SJCRH30 (cell line): ENCODE measurements around the gene BSPRY. TPM values are rescaled to one million over a fixed set of nuclear protein-coding genes. Genes with fewer than 3 reads are reported as not detected.
"Not testable (repeated sequence)": the region's sequence is repeated elsewhere in the genome, so short reads cannot be mapped to it uniquely, and the experiment has no call there.

Source experiments
- DNase-seq, 2 experiments: peaks; one replicate each; pipeline ENCODE4 v3.0.0-alpha.2; 2015 to 2020
- H3K27ac ChIP-seq: fragments of 250-450 bp; sonication (Bioruptor Pico); 2 replicates; pipeline ENCODE4 v1.5.1; 2020; ENCODE audit warnings: mild to moderate bottlenecking, moderate library complexity
- H3K27me3 ChIP-seq: fragments of 250-450 bp; sonication (Bioruptor Pico); 2 replicates; pipeline ENCODE4 v1.5.1; 2020; ENCODE audit warnings: mild to moderate bottlenecking, moderate library complexity
- H3K36me3 ChIP-seq: fragments of 250-450 bp; sonication (Bioruptor Pico); 2 replicates; pipeline ENCODE4 v1.5.1; 2020; ENCODE audit warnings: mild to moderate bottlenecking, moderate library complexity
- H3K4me1 ChIP-seq: fragments of 250-450 bp; sonication (Bioruptor Pico); 2 replicates; pipeline ENCODE4 v1.5.1; 2020; ENCODE audit warnings: mild to moderate bottlenecking, moderate library complexity
- H3K4me3 ChIP-seq: fragments of 250-450 bp; sonication (Bioruptor Pico); 2 replicates; pipeline ENCODE4 v1.5.1; 2020; ENCODE audit warnings: mild to moderate bottlenecking, moderate library complexity
- H3K9me3 ChIP-seq: fragments of 250-450 bp; sonication (Bioruptor Pico); replicated peaks from 2 replicates; pipeline ENCODE4 v1.5.1; 2020; ENCODE audit warnings: mild to moderate bottlenecking, moderate library complexity
- total RNA-seq: library from RNA; depleted of rRNA; stranded (reverse); fragments of >200 nt; shearing (Covaris generic); gene quantifications from 2 replicates; pipeline ENCODE4 v1.2.3, GENCODE V29; 2014

Gene BSPRY
- total RNA-seq, 1 experiment from 2014 or later: 0.10 TPM

DNA sequence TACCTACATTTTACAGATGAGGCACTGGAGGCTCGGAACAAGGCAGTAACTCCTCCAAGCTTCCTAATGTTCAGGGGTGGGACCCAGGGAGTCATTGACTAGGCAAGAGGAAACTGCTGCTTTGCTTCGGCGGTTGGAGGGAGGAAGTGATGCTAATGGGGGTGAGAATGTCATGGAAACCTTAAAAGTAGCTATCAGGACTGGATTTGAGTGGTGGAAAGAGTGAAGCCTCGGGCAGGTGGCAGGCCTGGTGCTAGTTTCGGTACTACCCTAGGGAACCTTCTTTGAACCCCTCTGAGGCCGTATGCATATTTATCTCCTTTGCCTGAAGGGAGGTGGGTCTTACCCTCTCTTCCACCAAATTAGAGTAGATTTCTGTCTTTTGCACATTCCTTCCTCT, 1.6 kb downstream of the BSPRY start:
- Histone ChIP-seq H3K4me1 (peaks cover 10% of the 10 kb centered on the region), H3K36me3 (no peaks in the 10 kb centered on the region), H3K27ac (no peak overlapping the region), H3K27me3 (peaks cover 10% of the 10 kb centered on the region; the same call in 1 of the 2 replicates), H3K9me3 (no peaks in the 10 kb centered on the region), H3K4me3 (no peak overlapping the region)
- no peak for DNase-seq

DNA sequence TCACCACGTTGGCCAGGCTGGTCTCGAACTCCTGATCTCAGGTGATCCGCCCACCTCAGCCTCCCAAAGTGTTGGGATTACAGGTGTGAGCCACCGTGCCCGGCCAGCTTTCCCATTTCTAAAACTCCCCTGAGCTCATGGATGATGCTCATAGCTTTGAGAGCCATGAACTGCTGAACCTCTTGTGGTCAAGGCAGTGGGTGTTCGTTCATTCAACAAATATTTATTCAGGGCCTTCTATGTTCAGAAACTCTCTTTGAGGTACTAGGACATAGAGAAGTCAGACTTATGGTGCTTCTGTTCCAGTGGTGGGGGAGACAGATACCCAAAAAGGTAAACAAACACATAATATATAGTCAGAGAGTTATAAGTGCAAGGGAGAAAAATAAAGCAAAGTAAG, 2.7 kb downstream of the BSPRY start:
- no peak overlapping the region for H3K27ac ChIP-seq
- peaks cover 10% of the 10 kb centered on the region; the same call in 1 of the 2 replicates for H3K27me3 ChIP-seq
- H3K4me3 ChIP-seq: no peak overlapping the region
- H3K4me1 ChIP-seq: peaks cover 3% of the 10 kb centered on the region; the same call in 1 of the 2 replicates
- no peak for DNase-seq
- H3K36me3 ChIP-seq: no peaks in the 10 kb centered on the region
- H3K9me3 ChIP-seq: no peaks in the 10 kb centered on the region

DNA sequence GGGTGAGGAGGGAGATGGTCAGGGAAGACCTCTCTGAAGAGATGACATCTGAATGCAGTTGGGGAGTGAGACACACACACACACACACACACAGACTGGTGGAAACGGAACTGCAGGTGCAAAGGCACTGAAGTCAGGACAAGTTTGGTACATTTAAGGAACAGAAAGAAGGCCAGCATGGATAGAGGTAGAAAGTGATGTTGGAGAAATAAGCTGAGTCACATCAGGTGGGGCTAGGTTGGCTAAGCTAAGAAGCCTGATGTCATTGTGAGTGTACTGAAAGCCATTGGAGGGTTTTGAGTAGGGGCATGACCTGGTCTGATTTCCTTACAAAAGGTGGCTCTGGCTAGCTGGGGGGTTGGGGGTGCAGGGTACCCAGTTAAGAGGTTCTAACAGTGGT, 3.1 kb downstream of the BSPRY start:
- H3K9me3 ChIP-seq: no peaks in the 10 kb centered on the region
- no peaks in the 10 kb centered on the region; the same call in 1 of the 2 replicates for H3K4me1 ChIP-seq
- H3K27ac ChIP-seq: no peak overlapping the region
- H3K4me3 ChIP-seq: no peak overlapping the region
- peaks cover 10% of the 10 kb centered on the region; the same call in 1 of the 2 replicates for H3K27me3 ChIP-seq
- H3K36me3 ChIP-seq: no peaks in the 10 kb centered on the region
- DNase-seq: no peak

DNA sequence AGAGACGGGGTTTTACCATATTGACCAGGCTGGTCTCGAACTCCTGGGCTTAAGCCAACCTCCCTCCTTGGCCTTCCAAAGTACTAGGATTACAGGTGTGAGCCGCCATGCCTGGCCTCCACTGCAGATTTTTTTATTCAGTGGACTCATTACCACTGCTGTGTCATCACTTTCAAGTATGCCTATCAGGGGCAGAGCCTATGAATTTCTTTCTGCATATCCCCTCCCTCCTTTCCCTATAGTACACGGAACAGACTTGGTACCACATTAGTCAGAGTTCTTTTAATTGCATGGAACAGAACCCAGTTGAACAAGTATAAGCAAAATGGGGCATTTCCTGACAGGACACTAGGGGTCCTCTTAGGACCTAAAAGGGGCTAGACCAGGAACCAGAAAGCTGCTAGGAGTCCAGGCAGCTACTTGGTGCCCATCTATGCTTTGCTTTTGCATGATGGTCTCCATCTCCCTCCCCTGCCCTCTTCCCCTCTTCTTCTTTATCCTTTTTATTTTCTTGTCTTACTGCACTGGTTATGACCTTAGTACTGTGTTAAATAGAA, 5.8 kb downstream of the BSPRY start:
- no peak overlapping the region for H3K27ac ChIP-seq
- H3K36me3 ChIP-seq: no peaks in the 10 kb centered on the region
- peaks cover 4% of the 10 kb centered on the region; the same call in 1 of the 2 replicates for H3K4me1 ChIP-seq
- peaks cover 7% of the 10 kb centered on the region; the same call in 1 of the 2 replicates for H3K27me3 ChIP-seq
- no peaks in the 10 kb centered on the region for H3K9me3 ChIP-seq
- H3K4me3 ChIP-seq: no peak overlapping the region
- DNase-seq: peak in 1 of 2 experiments; percentile 44

DNA sequence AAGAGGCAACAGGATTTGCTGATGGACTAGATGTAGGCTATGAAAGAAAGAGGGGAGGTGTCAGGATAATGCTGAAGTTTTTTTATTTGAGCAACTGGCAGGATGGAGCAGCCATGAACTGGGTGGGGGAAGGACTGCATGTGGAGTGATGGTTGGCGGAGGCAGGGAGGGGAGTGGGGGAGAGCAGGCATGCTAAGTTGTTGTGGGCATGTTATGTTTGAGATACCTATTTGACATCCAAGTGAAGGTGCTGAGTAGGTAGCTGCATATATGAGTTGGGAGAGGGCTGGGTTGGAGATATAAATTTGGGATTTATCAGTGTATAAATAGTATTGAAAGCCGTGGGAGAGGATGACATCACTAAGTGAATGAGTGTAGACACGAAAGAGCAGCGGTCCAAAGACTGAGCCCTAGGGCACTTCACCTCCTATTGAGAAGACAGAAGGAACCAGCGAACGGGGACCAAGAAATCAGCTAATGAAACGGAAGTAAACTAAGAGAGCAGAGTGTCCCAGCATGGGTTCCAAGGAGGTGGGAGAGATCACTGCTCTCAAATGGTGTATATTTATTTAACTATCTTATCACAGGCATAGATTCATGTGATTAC, 7.4 kb downstream of the BSPRY start:
- no peak for DNase-seq
- no peak overlapping the region for H3K27ac ChIP-seq
- H3K4me3 ChIP-seq: no peak overlapping the region
- H3K27me3 ChIP-seq: peaks cover 3% of the 10 kb centered on the region; the same call in 1 of the 2 replicates
- no peaks in the 10 kb centered on the region for H3K9me3 ChIP-seq
- peaks cover 17% of the 10 kb centered on the region for H3K4me1 ChIP-seq
- no peaks in the 10 kb centered on the region for H3K36me3 ChIP-seq

DNA sequence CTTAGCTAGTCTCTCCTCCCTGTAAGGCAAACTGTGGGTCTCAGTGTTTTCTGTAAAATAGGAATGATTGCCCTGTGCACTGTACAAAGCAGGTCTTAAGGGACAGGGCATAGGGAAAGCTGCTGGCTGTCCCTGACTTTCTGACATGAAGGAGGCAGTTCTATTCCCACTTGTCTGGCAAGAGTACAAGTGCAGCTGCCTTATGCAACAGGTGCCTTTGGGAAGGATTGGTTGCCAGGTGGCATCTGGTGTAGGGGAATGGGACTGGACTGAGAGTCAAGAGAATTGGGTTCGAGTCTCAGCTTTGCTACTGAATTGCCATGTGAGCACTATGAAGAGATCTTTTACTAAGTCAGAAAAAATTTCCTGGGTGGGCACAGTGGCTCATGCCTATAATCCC, 10.0 kb downstream of the BSPRY start:
- Histone ChIP-seq H3K4me3 (no peak overlapping the region), H3K4me1 (peaks cover 30% of the 10 kb centered on the region), H3K27me3 (peaks cover under 1% of the 10 kb centered on the region; the same call in 1 of the 2 replicates), H3K36me3 (no peaks in the 10 kb centered on the region), H3K9me3 (no peaks in the 10 kb centered on the region), H3K27ac (no peak overlapping the region)
- peak in 1 of 2 experiments; percentile 41 for DNase-seq

DNA sequence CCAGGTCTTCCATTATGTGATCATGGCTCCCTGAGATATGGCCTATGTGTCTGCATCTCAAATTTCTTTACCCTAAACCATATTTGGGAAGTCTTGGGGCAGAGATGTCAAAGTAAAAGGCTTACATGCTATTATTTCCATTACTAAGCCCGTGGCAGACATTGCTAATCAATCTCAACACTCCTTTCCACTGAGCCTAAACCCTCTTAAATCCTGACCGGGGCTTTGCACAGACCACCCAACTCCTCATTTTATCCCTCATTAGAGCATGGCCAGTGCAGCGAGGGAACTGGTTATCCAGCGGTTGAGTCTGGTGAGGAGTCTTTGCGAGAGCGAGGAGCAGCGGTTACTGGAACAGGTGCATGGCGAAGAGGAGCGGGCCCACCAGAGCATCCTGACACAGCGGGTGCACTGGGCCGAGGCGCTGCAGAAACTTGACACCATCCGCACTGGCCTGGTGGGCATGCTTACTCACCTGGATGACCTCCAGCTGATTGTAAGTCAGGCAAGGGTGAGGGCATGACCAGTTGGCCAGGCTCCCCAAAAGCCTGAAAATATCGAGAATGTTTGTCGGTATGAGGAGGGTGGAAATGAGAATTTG, 11.0 kb downstream of the BSPRY start:
- peak; percentile 30 to 59 for DNase-seq
- Histone ChIP-seq H3K27me3 (no peaks in the 10 kb centered on the region; the same call in 1 of the 2 replicates), H3K4me1 (peaks cover 30% of the 10 kb centered on the region), H3K27ac (no peak overlapping the region), H3K36me3 (no peaks in the 10 kb centered on the region), H3K9me3 (no peaks in the 10 kb centered on the region), H3K4me3 (no peak overlapping the region)

DNA sequence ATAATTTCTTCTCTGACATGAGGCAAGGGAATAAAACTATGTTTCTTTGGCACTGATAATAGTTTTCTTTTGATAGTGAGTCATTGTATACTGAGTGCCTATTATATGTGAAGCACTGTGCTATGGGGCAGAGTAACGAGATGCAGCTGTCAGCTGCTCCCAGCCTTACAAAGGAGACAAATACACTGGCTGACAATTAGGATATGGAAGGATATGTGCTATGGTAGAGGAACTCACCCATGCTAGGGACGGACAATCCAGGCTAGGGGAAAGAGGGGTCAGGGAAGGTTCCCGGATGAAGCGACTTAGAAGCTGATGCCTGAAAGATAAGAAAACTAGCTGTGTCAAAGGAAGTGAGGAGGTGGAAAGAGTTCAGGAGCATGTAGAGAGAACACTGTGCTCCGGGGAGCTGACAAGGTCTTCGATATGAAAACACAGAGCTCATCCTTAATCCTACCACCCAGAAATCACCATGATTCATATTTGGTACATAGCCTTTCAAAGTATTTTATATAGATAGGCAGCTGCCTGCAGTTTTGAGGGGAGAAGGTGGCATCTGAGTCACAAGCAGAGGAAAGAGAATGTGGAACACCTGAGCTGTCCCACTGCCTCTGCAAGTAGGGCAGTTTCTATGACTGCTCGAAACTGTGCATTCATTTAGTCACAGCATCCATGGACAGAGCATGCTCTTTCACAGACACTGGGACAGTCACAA, 12.1 kb downstream of the BSPRY start:
- peak overlapping the region; percentile 2; the same call in 1 of the 2 replicates for H3K27ac ChIP-seq
- H3K4me1 ChIP-seq: peaks cover 35% of the 10 kb centered on the region
- H3K9me3 ChIP-seq: no peaks in the 10 kb centered on the region
- no peaks in the 10 kb centered on the region for H3K36me3 ChIP-seq
- no peak overlapping the region for H3K4me3 ChIP-seq
- H3K27me3 ChIP-seq: no peaks in the 10 kb centered on the region; the same call in 1 of the 2 replicates
- DNase-seq: peak in 1 of 2 experiments; percentile 60

DNA sequence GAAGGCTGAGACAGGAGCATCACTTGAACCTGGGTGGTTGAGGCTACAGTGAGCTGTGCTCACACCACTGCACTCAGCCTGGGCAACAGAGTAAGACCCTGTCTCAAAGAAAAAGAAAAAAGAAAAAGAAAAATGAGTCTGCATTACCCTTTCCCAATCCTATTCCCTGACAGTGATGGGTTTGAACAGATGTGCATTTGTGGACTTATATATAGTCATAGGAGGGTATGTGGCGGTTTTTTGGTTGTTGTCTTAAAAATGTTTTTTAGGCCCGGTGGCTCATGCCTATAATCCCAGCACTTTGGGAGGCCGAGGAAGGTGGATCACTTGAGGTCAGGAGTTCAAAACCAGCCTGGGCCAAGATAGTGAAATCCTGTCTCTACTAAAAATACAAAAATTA, 14.0 kb downstream of the BSPRY start:
- Histone ChIP-seq H3K36me3 (no peaks in the 10 kb centered on the region), H3K27me3 (no peaks in the 10 kb centered on the region), H3K27ac (peak overlapping the region; percentile 35), H3K4me1 (peaks cover 35% of the 10 kb centered on the region), H3K4me3 (no peak overlapping the region), H3K9me3 (no peaks in the 10 kb centered on the region)
- peak; percentile 41 to 79 for DNase-seq

DNA sequence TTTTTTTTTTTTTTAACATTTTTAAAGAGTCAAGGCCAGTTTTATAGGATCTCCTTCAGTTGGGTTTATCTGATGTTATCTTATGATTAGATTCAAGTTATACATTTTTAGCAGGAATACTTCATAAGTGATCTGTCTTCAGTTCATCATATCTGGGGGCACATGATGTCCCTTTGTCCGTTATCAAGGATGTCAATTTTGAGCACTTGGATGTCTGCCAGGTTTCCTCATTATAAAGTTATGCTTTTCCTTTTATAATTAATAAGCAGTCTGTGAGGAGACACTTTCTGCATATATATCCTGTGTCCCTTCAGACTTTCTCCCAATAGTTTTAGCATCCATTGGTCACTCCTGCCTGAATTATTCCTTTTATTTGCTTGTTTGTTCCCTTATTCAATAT, 15.6 kb downstream of the BSPRY start:
- no peak for DNase-seq
- no peaks in the 10 kb centered on the region for H3K27me3 ChIP-seq
- peaks cover 34% of the 10 kb centered on the region for H3K4me1 ChIP-seq
- H3K36me3 ChIP-seq: no peaks in the 10 kb centered on the region
- H3K4me3 ChIP-seq: no peak overlapping the region
- H3K27ac ChIP-seq: no peak overlapping the region
- H3K9me3 ChIP-seq: no peaks in the 10 kb centered on the region

DNA sequence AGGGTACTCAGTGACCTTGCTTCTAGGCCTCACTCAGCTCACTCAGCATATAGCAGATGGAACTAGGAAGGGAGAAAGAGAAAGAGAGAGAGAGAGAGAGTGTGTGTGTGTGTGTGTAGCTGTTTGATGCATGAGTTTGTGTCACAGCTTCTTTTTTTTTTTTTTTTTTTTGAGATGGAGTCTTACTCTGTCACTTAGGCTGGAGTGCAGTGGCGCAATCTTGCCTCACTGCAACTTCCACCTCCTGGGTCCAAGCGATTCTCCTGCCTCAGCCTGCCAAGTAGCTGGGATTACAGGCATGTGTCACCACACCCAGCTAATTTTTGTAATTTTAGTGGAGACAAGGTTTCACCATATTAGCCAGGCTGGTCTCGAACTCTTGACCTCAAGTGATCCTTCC, 16.3 kb downstream of the BSPRY start:
- not testable (repeated sequence) for H3K36me3 ChIP-seq, H3K27me3 ChIP-seq, DNase-seq, H3K4me3 ChIP-seq, H3K27ac ChIP-seq, H3K9me3 ChIP-seq
- peaks cover 27% of the 10 kb centered on the region for H3K4me1 ChIP-seq

DNA sequence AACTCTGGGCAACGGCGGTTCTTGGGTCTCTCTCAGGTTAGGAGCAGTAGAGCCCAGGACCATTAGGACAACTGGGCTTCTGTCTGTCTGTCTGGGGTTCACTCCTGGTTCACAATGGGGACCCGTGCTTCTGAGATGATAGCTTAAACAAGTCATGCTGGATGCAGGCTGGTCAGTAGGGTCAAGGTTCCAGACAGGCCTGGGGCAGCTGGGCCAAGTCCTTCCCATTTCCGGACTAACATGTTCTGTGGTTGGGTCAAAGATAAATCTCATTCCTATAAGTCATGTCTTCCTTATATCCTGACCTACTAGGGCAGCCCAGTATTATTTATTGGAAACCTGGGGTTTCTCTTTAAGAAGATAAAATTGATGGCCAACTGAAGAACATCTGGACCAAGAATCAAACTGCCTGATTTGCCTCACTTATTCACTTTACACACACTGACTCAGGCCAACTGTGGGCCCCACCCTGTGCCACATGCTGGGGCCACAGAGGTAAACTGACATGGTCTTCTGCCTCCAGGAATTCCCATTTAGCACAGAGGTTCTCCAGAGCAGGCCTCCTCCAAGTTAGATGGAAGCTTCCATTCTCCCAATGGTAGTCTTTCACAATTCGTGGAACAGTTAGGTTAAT, 19.1 kb downstream of the BSPRY start:
- H3K36me3 ChIP-seq: no peaks in the 10 kb centered on the region
- no peaks in the 10 kb centered on the region for H3K27me3 ChIP-seq
- H3K4me1 ChIP-seq: peaks cover 5% of the 10 kb centered on the region
- no peak overlapping the region for H3K27ac ChIP-seq
- H3K4me3 ChIP-seq: no peak overlapping the region
- no peak for DNase-seq
- H3K9me3 ChIP-seq: no peaks in the 10 kb centered on the region

DNA sequence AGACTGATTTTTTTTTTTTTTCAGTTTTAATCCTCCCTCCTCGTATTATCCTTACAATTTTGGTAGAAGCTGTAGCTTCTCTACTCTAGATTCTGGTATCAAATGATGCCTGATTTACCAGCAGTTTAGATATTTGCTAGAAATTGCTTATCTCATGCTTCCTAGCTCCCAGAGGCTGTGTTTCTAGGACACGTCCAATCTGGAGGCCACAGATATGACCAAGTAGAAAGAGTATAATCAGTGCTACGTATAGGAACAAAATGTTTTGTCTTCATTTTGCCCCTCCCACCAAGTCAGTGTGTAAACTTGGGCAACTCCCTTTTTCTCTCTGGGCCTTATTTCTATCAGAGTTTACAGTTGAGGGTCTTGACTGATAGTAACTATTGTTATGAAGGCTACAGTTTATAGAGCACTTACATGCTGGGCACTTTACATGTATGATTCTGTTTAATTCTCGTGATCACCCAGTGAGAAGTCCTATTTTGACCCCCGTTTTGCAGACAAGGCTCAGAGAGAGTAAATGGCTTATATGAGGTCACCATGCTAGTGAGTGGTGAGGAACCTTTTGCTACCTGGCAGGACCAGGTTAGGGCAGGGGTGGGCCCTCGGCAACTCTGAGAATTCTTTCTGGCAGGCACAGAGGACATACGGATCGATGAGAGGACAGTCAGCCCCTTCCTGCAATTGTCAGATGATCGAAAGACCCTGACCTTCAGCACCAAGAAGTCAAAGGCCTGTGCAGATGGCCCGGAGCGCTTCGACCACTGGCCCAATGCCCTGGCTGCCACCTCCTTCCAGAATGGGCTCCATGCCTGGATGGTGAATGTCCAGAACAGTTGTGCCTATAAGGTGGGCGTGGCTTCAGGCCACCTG, 19.9 kb downstream of the BSPRY start:
- no peak for DNase-seq
- Histone ChIP-seq H3K27ac (no peak overlapping the region), H3K27me3 (no peaks in the 10 kb centered on the region), H3K4me3 (no peak overlapping the region), H3K36me3 (no peaks in the 10 kb centered on the region), H3K4me1 (peaks cover 5% of the 10 kb centered on the region), H3K9me3 (no peaks in the 10 kb centered on the region)

DNA sequence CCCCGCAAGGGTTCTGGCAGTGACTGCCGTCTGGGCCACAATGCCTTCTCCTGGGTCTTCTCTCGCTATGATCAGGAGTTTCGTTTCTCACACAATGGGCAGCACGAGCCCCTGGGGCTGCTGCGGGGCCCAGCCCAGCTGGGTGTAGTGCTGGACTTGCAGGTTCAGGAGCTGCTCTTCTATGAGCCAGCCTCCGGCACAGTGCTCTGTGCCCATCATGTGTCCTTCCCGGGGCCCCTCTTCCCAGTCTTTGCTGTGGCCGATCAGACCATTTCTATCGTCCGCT, 20.5 kb downstream of the BSPRY start:
- Histone ChIP-seq H3K4me3 (no peak overlapping the region), H3K27ac (no peak overlapping the region), H3K36me3 (no peaks in the 10 kb centered on the region), H3K4me1 (peaks cover 5% of the 10 kb centered on the region; the same call in 1 of the 2 replicates), H3K27me3 (no peaks in the 10 kb centered on the region), H3K9me3 (no peaks in the 10 kb centered on the region)
- DNase-seq: no peak
